ENCODE results near the gene PSMC1.

Gene PSMC1

DNA sequence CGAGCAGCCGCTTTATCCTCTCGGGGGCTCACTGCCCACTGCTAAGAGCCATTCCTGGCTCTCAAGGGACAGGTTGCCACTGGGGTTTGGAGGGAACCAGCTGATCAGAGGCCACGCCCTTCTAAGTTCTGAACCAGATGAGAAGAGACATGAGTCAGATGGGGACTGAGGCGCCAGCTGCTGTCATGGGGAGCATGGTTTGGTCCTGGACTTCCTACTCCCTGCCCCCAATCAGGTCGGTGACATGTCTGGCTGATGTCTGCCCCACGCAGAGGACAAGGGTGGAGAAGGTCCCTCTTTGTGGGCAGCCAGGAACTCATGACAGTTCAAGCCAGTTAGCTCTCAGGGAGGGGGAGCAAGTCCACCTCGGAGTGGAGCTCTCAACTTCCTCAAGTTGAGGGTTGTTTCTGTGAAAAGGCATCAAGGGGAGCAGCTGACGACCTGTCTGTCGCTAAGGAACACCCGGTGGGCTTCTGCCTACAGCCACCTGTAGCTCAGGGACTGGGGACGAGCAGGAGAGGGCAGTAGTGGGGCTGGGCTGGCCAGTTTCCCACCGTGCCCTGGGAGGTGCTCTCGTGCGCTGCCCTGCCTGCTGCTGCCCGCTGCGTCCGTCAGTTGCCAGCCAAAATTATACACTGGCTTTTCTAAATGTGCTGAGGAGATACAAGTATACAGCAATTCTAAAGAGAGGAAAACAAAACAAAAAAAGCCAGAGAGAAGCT lies 20.5 kb downstream of the PSMC1 start:
- DNase-seq (ENCODE audit: low spot score): peak; percentile 30

DNA sequence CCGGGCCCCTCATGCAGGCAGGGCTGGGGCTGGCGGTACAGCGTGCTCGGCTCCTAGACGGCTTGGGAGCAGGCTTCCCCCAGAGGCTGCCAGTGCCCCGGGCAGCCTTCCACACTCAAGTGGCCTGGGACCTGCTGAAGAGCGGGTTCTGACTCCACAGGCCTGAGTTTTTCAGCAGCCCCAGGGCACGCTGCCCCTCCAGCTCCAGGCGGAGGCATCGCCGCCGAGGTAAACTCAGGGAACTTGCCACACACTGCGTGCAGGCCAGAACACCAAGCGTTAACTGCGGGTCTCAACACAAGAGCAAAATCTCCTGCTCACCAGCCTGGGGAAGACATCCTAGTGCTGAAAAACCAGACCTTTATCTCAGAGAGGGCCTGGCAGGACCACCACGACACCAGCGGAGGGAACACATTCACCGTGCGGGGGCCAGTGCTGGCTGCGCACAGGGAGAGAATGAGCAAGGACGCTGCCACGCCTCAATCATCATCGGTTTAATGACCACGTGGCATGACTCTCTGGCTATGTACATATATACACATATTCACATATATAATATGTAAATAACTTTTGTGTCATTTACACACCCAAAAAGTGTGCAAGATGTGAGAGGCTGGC lies 21.3 kb downstream of the PSMC1 start:
- no peak for DNase-seq (ENCODE audit: low spot score)

DNA sequence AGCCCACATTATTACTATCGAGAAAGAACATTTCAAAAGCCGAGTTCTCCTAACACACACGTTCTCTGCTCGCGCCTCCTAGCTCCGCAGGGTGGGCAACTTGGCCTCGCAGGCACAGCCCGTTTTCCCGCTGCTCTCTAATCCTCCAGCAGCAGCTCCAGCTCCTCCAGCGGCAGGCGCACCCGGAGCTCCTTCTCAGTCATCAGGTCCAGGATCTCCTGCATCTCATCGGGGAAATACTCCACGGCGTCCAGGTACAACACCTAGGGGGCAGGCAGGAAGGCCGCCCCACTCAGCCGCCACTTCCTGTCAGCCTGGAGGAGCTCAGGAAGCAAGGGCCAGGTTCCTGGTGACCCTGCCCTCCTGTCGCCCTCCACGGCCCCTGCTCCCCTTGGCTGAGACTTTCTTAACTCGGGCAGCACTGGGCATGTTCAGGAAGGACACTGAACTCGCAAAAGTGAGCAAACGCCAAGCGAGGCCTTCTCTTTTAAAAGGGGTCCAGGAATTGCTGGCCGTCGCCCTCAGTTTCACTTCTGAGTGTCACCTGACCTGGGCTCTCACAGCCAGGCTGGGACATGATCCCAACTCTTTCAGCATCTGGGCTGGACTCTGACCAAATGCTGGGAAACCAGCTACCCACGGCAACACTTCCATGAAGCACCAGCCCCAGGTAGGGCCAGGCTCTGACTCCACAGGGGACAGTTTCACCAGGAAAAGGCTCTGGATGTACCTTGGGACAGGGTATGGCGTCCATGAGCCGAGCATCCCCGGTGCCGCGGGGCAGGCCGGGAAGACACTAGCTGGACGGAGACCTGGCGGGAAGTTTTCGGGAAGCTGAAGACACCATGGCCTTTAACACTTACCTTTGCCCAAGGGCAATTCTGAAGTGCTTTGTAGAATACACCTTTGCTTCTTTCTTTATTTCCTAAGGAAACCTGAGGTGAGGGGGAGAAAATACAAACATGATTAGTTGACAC lies 22.1 kb downstream of the PSMC1 start:
- DNase-seq (ENCODE audit: low spot score): no peak

GRCh38 chr14:90280096-90280495 lies 23.7 kb downstream of the PSMC1 start:
- DNase-seq (ENCODE audit: low spot score): no peak

- DNase-seq (ENCODE audit: low spot score): no peak
Observed at GRCh38 chr14:90281261-90281660, 24.9 kb downstream of the PSMC1 start.

- DNase-seq (ENCODE audit: low spot score): no peak
Observed at GRCh38 chr14:90281756-90282155, 25.4 kb downstream of the PSMC1 start.

DNA sequence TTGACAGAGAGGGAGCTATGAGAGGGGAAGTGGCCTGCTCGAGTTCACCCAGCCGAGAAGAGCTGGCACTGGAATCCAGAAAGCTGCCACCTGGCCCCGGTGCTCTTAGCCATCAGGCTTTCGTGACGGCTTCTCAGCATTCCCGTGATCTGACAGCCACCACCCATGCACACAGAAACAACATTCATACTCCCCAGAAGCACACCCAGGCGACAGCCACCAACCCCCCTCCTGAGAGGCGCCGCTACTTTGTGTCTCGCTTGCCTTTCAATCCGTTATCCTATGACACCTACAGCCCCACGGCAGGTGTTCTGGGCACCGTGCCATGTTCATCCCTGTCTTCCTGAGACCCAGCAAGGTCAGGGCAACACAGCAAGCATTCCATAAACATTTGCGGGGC lies 31.4 kb downstream of the PSMC1 start:
- DNase-seq (ENCODE audit: low spot score): no peak

- DNase-seq (ENCODE audit: low spot score): no peak
Observed at GRCh38 chr14:90288651-90289355, 32.5 kb downstream of the PSMC1 start.

GRCh38 chr14:90290337-90291011 lies 34.1 kb downstream of the PSMC1 start:
- no peak for DNase-seq (ENCODE audit: low spot score)

GRCh38 chr14:90291699-90292098 lies 35.3 kb downstream of the PSMC1 start:
- no peak for DNase-seq (ENCODE audit: low spot score)

- DNase-seq (ENCODE audit: low spot score): no peak
Observed at GRCh38 chr14:90293766-90294730, 37.7 kb downstream of the PSMC1 start.

DNA sequence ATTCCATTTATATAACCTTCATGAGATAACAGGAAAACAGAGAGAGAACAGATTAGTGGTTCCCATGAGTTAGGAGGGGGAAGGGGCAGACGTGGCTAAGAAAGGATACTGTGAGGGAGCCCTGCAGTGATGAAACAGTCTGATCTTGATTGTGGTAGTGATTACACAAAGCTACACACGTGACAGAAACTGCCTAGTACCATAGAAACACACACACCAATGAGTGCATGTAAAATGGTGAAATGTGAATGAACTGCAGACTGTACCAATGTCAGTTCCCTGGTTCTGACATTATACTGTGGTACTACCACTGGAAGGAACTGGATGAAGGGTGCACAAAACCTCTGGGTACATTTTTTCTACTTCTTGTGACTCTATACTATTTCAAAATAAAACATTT lies 38.5 kb downstream of the PSMC1 start:
- DNase-seq (ENCODE audit: low spot score): no peak

DNA sequence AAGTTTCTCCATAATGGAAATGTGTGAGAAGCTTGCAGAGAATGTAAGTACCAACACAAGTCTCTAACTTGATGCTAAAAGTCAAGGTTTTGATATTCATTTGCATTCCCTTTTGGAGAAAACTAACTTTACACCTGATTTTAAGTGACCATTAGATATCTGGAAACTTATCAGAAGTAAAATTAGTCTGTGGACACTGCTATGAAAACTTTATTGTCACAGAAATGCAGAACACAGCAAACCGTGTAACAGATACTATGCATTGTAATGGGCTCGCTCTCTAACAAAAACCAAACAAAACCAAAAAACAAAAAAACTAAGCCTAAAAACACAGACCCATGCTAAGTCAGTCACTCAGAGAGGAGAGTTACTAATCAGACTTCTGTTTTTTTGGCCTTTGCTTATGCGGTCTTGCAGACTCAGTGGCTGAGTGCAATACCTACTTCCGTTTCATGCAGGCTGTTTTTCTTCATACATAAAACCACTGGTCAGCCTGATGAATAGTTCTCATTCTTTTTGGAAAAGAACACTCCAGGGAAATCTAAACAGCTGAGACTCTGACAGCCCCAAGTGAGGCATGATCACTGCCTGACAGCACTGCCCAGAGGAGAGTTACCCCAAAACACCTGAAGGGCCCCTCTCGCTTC lies 39.6 kb downstream of the PSMC1 start:
- no peak for DNase-seq (ENCODE audit: low spot score)

DNA sequence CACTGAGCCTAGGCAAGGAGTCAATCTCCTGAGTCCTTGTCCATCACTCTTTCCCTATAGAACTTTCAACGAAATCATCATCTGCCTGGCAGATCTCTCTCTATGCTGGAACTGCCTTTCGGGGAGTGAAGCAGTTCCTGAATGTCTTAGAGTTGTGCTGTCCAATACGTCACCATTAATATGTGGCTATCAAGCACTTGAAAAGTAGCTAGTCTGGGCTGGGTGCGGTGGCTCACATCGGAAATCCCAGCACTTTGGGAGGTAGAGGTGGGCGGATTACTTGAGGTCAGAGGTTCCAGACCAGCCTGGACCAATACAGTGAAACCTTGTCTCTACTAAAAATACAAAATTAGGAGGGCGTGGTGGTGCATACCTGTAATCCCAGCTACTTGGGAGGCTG lies 40.3 kb downstream of the PSMC1 start:
- DNase-seq (ENCODE audit: low spot score): no peak

GRCh38 chr14:90297876-90298629 lies 41.7 kb downstream of the PSMC1 start:
- DNase-seq (ENCODE audit: low spot score): no peak

DNA sequence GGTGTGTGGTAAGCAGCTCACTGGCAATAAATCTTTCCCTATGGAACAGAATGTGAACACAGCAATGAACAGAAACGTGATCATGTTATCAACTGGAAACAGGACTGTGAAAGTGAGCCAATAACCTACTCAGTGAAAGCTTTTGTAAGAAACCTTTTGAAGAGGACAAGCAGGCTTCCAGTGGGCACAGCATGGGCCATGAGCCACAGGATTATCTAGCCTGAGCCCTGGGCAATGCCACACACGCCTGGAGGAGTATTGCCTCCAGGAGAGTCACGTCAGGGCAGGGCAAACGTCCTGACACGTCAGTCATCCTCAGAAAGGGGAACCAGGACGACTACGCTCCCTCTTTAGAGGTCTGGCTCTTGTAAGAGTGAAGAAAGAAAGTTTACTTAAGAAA lies 43.1 kb downstream of the PSMC1 start:
- no peak for DNase-seq (ENCODE audit: low spot score)

DNA sequence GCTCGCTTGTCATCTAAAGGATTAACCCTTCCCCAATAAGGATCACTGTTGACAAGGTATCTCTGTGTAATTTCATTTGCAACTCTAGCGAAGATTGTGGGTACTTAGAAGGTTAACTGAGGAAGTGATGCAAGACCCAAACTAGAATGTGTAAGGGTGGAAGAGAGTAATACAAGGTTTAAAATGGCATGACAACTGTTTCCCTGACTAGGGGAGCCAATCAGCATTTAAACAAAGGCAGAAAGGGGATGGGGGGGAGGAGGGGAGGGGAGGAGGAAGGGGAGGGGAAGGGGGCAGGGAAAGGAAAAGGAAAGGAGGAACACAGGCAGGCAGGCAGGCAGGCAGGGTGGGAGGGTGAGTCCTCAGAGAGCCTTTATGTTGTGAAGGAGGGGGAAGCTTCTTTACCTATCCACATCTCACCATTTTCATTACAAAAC lies 44.3 kb downstream of the PSMC1 start:
- no peak for DNase-seq (ENCODE audit: low spot score)

DNA sequence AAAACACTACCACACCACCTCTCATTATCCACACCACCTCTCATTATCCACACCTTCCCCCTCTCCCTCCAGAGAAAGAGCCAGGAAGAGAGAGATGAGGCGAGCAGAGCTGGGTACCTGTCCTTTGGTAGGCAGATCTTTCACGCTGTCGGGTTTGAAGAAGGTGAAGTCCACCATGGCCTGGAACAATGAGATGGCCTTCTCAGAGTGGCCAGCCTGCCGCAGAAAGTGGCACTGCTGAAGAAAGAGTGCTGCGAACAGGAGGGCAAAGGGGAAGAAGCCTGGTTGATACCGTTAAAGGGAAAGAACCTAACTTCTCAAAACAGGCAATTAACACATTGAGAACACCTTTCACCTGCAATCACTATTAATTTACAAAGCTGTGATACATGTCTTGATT lies 44.8 kb downstream of the PSMC1 start:
- no peak for DNase-seq (ENCODE audit: low spot score)

- no peak for DNase-seq (ENCODE audit: low spot score)
Observed at GRCh38 chr14:90301668-90302090, 45.3 kb downstream of the PSMC1 start.

Measured in activated CD4-positive, alpha-beta T cell treated with anti-CD3 and anti-CD28 coated beads, Interleukin-2, Interleukin-4, amounts not matched to agents 100 ng/mL and 50 ng/mL, durations not matched to agents 16 hours and 8 hours (primary cell).